MM.1S (cell line): Measurements from ENCODE around the gene XIST.

Experiments
- EZH2 ChIP-seq: fragments of 300-600 bp; sonication (generic); optimal IDR thresholded peaks from 2 replicates; pipeline ENCODE3; 2017; ENCODE audit warnings: low read depth, mild to moderate bottlenecking, antibody characterized with exemption, low read length, mixed read lengths
- TF ChIP-seq, protein P1 (sequence below): fragments of 300-600 bp; sonication (generic); IDR thresholded peaks from 2 replicates; pipeline ENCODE4 v1.5.1; 2016; ENCODE audit warnings: antibody characterized with exemption, low read length, mixed read lengths

DNA sequence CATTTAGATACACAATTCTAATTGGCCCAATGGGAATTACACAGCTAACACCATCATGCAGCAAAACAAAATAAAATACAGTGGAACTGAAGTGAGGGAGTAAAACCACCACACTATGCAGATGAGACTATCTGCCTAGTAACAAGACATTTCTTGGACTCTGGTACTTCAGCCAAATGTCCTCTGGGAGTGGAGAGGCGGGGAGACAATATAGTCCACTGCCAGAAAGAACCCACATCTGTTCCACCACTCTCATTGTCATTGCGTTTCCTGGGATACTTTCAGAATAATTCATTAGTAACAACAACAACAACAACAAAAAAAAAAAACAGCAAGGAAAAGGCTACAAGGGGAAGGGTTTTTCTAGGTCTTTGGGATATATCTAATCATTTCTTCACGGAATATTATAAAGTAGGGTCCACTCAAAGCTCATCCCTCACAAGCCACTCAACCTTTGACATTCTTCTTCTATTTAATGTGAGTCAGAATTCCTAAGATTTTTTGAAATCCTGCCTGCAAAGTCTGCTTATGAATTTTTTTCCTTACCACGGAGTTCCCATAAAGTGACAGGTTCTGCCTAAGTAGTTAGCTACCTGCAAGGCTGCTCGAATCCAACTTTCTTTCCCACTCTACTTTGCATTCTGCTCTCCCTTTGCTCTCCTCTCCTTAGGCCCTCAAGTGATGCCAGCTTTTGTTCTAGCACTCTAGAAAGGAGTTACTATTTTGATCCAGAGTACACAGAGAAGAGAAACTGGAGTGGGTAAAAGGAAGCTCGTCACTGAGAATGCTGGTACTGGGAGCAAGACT lies 34.9 kb downstream of the XIST start:
- TF ChIP-seq, protein P1, sequence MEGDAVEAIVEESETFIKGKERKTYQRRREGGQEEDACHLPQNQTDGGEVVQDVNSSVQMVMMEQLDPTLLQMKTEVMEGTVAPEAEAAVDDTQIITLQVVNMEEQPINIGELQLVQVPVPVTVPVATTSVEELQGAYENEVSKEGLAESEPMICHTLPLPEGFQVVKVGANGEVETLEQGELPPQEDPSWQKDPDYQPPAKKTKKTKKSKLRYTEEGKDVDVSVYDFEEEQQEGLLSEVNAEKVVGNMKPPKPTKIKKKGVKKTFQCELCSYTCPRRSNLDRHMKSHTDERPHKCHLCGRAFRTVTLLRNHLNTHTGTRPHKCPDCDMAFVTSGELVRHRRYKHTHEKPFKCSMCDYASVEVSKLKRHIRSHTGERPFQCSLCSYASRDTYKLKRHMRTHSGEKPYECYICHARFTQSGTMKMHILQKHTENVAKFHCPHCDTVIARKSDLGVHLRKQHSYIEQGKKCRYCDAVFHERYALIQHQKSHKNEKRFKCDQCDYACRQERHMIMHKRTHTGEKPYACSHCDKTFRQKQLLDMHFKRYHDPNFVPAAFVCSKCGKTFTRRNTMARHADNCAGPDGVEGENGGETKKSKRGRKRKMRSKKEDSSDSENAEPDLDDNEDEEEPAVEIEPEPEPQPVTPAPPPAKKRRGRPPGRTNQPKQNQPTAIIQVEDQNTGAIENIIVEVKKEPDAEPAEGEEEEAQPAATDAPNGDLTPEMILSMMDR, result no peak
- no peak for TF ChIP-seq EZH2
